ENCODE measurements around the gene TRIP13. TPM values are rescaled to one million over a fixed set of nuclear protein-coding genes. Genes with fewer than 3 reads are reported as not detected.

TRIP13 gene
- total and polyA plus RNA-seq, 2 experiments from 2014 or later, result 19.5 to 20.4 TPM

DNA sequence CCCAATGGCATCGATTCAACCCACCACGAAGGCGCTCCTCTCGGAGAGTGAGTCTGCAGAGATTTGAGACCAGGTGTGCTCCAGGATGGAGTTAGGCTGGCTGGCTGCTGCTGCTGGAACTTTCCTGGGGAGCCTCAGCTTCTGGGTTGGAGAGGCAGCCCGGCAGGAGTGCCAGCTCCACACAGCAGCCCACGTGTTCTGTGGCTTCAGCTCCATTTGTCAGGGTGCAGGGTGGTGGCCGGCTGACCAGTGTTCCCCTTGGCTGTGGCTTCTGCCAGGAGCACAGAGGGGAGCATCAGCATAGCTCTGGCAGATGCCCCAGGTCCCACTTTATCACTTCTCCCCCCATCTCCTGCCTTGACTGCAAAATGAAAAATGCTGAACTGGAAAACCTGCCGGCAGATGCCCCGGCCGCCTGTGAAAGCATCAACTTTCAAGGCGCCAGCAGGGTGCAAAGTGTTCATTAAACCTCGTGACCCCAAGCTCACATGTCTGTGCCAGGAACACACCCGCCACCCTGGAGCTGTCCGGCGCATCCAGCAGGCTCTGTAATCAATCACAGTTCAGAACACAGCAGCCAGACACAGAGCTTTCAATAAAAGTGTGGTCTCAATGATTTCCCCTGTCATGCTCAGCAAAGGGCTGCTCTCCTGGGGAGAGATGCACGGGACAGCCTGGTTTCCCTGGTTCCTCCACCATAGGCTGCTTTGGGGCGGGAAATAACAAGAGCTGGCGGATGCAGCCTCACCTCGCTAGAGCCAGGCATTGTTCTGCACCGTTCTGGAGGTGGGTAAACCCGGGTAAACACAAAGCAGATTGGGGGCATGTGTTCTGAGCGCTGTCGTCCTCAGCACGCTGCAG lies 53.2 kb downstream of the TRIP13 start:
- H3K4me2 ChIP-seq (ENCODE audit: unreplicated experiment), result no peak overlapping the region
- H3K36me3 ChIP-seq (ENCODE audit: low read depth), result no peaks in the 10 kb centered on the region
- in situ Hi-C loops (cut with MboI), result loop anchor here (10.0 to 25.0 kb wide), 2 partner anchors 189 to 691 kb away; no protein-coding TSS in a partner anchor
- H3K27me3 ChIP-seq (replicated peaks; ENCODE audit: insufficient read depth), result peaks cover 74% of the 10 kb centered on the region
- H3K9me3 ChIP-seq (ENCODE audit: low read depth), result no peaks in the 10 kb centered on the region
- no peaks in the 10 kb centered on the region for H4K20me1 ChIP-seq (ENCODE audit: insufficient read depth)
- H3K27ac ChIP-seq, result no peak overlapping the region
- no peaks in the 10 kb centered on the region for H3K9me2 ChIP-seq (ENCODE audit: insufficient read depth)
- TF ChIP-seq EZH2phosphoT487 (IDR thresholded peaks at IDR 0.05; ENCODE audit: insufficient read depth, low read depth) (no peak), EZH2 (IDR thresholded peaks at IDR 0.05; ENCODE audit: insufficient read depth, poor library complexity, severe bottlenecking) (no peak)
- H3F3A ChIP-seq (ENCODE audit: insufficient read depth), result no peaks in the 10 kb centered on the region
- H3K9ac ChIP-seq, result no peak overlapping the region
- DNase-seq, result peak; percentile 22
- no peaks in the 10 kb centered on the region for H3K4me1 ChIP-seq (ENCODE audit: insufficient read depth)
- H3K4me3 ChIP-seq, result no peak overlapping the region
- no peaks in the 10 kb centered on the region for H3K79me2 ChIP-seq (ENCODE audit: insufficient read depth)
- WGBS, 2 experiments (ENCODE audit: low coverage in 1 of 2, low lambda C conversion rate in 2 of 2, missing lambda C conversion rate in 2 of 2), result 10 to 11% methylated on average over 23 to 24 of the region's 24 CpGs
- H2AFZ ChIP-seq, result no peak overlapping the region

DNA sequence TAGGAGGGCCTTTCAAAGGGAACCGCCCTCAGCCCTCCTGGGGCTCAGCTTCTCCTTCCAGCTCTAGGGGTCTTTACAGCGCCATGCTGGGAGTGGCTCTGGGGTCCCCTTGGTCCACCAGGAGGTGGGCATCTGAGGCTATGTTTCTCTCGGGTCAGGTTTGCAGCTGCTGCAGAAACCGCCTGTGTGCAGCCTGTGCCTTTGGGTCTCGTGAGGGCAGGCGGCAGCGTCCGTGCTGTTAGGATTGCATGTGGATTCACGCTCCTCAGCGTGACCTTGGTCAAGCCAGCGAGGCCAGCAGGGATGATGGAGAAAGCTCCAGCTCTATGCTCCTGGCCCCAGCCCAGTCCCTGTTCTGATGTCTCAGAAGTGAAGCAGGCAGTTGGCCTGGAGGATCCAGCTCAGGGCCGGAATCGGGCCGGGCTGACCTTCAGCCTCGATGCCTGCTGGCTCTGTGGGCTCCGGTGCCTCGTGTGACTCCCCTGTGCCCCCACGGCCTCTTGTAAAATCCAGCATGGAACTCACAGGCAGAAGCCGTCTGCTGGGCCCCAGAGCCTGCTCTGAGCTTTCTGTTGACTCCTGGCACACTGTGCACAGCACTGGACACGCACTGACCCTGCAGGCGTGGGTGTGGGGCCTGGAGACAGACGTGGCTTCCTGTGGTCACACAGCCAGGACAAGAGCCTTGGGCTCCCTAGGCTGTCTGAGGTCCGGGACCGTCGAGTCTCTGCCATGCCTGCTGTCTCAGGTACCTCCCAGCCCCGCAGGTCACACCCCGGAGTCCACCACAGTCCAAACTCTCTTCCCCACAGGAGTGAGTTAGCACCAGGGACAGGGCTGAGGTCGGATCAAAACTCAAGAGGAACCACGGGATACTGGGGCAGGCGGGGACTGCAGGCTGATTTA lies 54.3 kb downstream of the TRIP13 start:
- 62 to 65% methylated on average over 30 of the region's 30 CpGs for WGBS, 2 experiments (ENCODE audit: low coverage in 1 of 2, low lambda C conversion rate in 2 of 2, missing lambda C conversion rate in 2 of 2)
- Histone ChIP-seq H3K9me3 (ENCODE audit: low read depth) (no peaks in the 10 kb centered on the region), H3K9me2 (ENCODE audit: insufficient read depth) (no peaks in the 10 kb centered on the region)

DNA sequence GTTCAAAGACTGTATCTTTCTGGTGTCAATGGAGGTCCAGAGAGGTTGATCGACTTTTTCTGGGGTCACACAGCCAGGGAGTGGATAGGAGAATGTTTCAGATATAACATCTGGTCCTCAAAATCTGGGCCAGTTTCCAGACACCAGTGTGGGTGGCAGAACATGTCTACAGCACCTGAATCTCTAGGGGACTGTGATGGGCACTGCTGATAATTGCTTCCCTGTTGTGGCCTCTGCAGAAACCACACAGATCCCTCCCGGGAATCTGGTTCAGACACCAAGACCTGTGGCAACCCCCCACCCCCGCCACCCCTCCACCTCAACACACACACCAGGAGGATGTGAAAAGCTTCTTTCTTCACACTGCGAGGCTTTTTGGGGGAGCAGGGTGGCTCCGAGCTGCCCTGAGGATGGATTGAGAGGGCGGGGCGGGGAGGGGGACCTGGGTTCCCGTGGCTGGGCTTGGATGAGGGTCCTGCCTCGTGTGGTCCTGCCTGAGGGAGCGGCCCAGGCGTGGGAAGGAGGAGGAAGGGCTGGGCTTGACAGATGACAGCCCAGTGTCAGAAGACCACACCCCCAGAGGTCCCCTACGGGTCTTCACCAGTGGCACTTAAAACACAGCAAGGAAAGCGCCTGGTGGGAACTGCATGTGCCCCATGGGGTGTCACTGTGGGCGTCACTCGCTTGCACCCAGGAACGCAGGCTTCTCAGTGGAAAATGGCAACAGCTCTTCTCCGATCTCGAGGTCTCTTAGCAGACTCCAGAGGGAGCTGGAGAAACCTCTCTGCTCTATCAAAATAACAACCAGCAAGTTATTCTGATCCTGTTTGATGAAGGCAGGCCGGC lies 55.2 kb downstream of the TRIP13 start:
- no peaks in the 10 kb centered on the region for H3K36me3 ChIP-seq (ENCODE audit: low read depth)
- no peaks in the 10 kb centered on the region for H3K4me1 ChIP-seq (ENCODE audit: insufficient read depth)
- no peak overlapping the region for H2AFZ ChIP-seq
- H3F3A ChIP-seq (ENCODE audit: insufficient read depth), result no peaks in the 10 kb centered on the region
- 61 to 65% methylated on average over 11 to 19 of the region's 19 CpGs for WGBS, 2 experiments (ENCODE audit: low coverage in 1 of 2, low lambda C conversion rate in 2 of 2, missing lambda C conversion rate in 2 of 2)
- no peak for TF ChIP-seq EZH2phosphoT487 (IDR thresholded peaks at IDR 0.05; ENCODE audit: insufficient read depth, low read depth)
- no peak for TF ChIP-seq EZH2 (IDR thresholded peaks at IDR 0.05; ENCODE audit: insufficient read depth, poor library complexity, severe bottlenecking)
- no peaks in the 10 kb centered on the region for H3K79me2 ChIP-seq (ENCODE audit: insufficient read depth)
- H3K9me2 ChIP-seq (ENCODE audit: insufficient read depth), result no peaks in the 10 kb centered on the region
- no peak overlapping the region for H3K4me2 ChIP-seq (ENCODE audit: unreplicated experiment)
- H3K27me3 ChIP-seq (replicated peaks; ENCODE audit: insufficient read depth), result peaks cover 62% of the 10 kb centered on the region
- H3K9ac ChIP-seq, result no peak overlapping the region
- no peak overlapping the region for H3K4me3 ChIP-seq
- DNase-seq, result peak; percentile 15
- no peaks in the 10 kb centered on the region for H3K9me3 ChIP-seq (ENCODE audit: low read depth)
- no peak overlapping the region for H3K27ac ChIP-seq
- in situ Hi-C loops (cut with MboI), result loop anchor here (10.0 to 25.0 kb wide), 2 partner anchors 187 to 689 kb away; no protein-coding TSS in a partner anchor
- H4K20me1 ChIP-seq (ENCODE audit: insufficient read depth), result no peaks in the 10 kb centered on the region

More for the DNA sequence above, 54.3 kb downstream of the TRIP13 start:
- no peak for TF ChIP-seq EZH2phosphoT487 (IDR thresholded peaks at IDR 0.05; ENCODE audit: insufficient read depth, low read depth)
- TF ChIP-seq EZH2 (IDR thresholded peaks at IDR 0.05; ENCODE audit: insufficient read depth, poor library complexity, severe bottlenecking), result no peak
- H3K79me2 ChIP-seq (ENCODE audit: insufficient read depth), result no peaks in the 10 kb centered on the region
- no peaks in the 10 kb centered on the region for H3K4me1 ChIP-seq (ENCODE audit: insufficient read depth)
- no peaks in the 10 kb centered on the region for H3K36me3 ChIP-seq (ENCODE audit: low read depth)
- H3K4me2 ChIP-seq (ENCODE audit: unreplicated experiment), result no peak overlapping the region
- H3K9ac ChIP-seq, result no peak overlapping the region
- no peak overlapping the region for H3K27ac ChIP-seq
- H3F3A ChIP-seq (ENCODE audit: insufficient read depth), result no peaks in the 10 kb centered on the region
- H4K20me1 ChIP-seq (ENCODE audit: insufficient read depth), result no peaks in the 10 kb centered on the region
- DNase-seq, result no peak
- no peak overlapping the region for H2AFZ ChIP-seq
- peaks cover 68% of the 10 kb centered on the region for H3K27me3 ChIP-seq (replicated peaks; ENCODE audit: insufficient read depth)
- H3K4me3 ChIP-seq, result no peak overlapping the region
- in situ Hi-C loops (cut with MboI), result loop anchor here (10.0 to 25.0 kb wide), 2 partner anchors 188 to 690 kb away; no protein-coding TSS in a partner anchor
